Stomach (tissue), 4 donors: ENCODE data around the gene CCNG2.

Experiments used
- CTCF ChIP-seq, 7 experiments: fragments of 450-650 bp in 4 of 7; fragments of 200-600 bp in 3 of 7; sonication (generic) in 3 of 7; IDR thresholded peaks; one replicate each; pipeline ENCODE4 v1.5.1; 2016 to 2019; ENCODE audit warnings: antibody characterized with exemption in 7 of 7, control low read depth in 2 of 7, mild to moderate bottlenecking in 1 of 7
- EP300 ChIP-seq: sonication (generic); formaldehyde crosslinking; IDR thresholded peaks from one replicate; pipeline ENCODE4 v1.6.1; 2017; ENCODE audit warnings: antibody characterized with exemption
- POLR2A ChIP-seq, 4 donors: fragments of 450-650 bp; IDR thresholded peaks; one replicate each; pipeline ENCODE4 v1.6.1; 2016; ENCODE audit warnings: antibody characterized with exemption in 4 of 4, control low read depth in 2 of 4, mild to moderate bottlenecking in 1 of 4, moderate library complexity in 1 of 4

- TF ChIP-seq CTCF (IDR thresholded peaks at IDR 0.05), result no peak
- no peak for TF ChIP-seq EP300
- TF ChIP-seq POLR2A (IDR thresholded peaks at IDR 0.05), result no peak
Measured at GRCh38 chr4:77147079-77147782, 9.8 kb upstream of the CCNG2 start.
